H1 (cell line): ENCODE data around the gene NKAIN2. TPM values are rescaled to one million over a fixed set of nuclear protein-coding genes. Genes with fewer than 3 reads are reported as not detected.

Experiments used
- CTCF ChIA-PET: fragments of 300-600 bp; sonication (Branson Sonifier 250); formaldehyde crosslinking; loops from one replicate; lab custom pipeline; 2021; ENCODE audit not compliant: partially characterized antibody; lab: Charles Lee
- POLR2A ChIA-PET: fragments of 300-600 bp; sonication (Branson Sonifier 250); formaldehyde crosslinking; loops from one replicate; lab custom pipeline; 2021; ENCODE audit warnings: inconsistent platforms; ENCODE audit not compliant: partially characterized antibody; lab: Charles Lee
- DNase-seq, 2 experiments: peaks; one replicate each; pipeline versions ENCODE4 v3.0.0 to v3.0.0-alpha.2; 2010 to 2022; ENCODE audit warnings: low spot score in 2 of 2, low read depth in 1 of 2, mixed read lengths in 1 of 2
- FAIRE-seq: peaks from 2 replicates; lab custom pipeline; 2011; peaks lifted over from hg19 to GRCh38; lab: Jason Lieb, UNC
- H2AFZ ChIP-seq: 2 replicates; pipeline ENCODE4 v1.8.1; 2012; ENCODE audit warnings: low read length, inconsistent platforms
- H2AK5ac ChIP-seq: 2 replicates; pipeline ENCODE4 v1.6.1; 2013; ENCODE audit warnings: low read depth, low read length
- H2BK120ac ChIP-seq: replicated peaks from 2 replicates; pipeline ENCODE3; 2013; ENCODE audit warnings: low read depth, low read length, inconsistent platforms
- H2BK12ac ChIP-seq: 2 replicates; pipeline ENCODE4 v1.6.1; 2013; ENCODE audit warnings: low read depth, low read length
- H2BK15ac ChIP-seq: 2 replicates; pipeline ENCODE4 v1.6.1; 2013; ENCODE audit warnings: low read length
- H2BK20ac ChIP-seq: 2 replicates; pipeline ENCODE4 v1.6.1; 2013; ENCODE audit warnings: low read length
- H2BK5ac ChIP-seq: 2 replicates; pipeline ENCODE4 v1.6.1; 2013; ENCODE audit warnings: low read depth, low read length
- H3K14ac ChIP-seq: 2 replicates; pipeline ENCODE4 v1.6.1; 2013; ENCODE audit warnings: inconsistent platforms; ENCODE audit not compliant: insufficient read length
- H3K18ac ChIP-seq: 2 replicates; pipeline ENCODE4 v1.6.1; 2013; ENCODE audit warnings: low read length; ENCODE audit errors: extremely low read depth
- H3K23ac ChIP-seq: 2 replicates; pipeline ENCODE4 v1.6.1; 2013; ENCODE audit warnings: inconsistent platforms; ENCODE audit not compliant: insufficient read length
- H3K23me2 ChIP-seq: 2 replicates; pipeline ENCODE4 v1.6.1; 2013; ENCODE audit warnings: low read depth, low read length
- H3K27ac ChIP-seq: 2 replicates; pipeline ENCODE4 v1.6.1; 2011; ENCODE audit warnings: low read depth, low read length, inconsistent platforms
- H3K27me3 ChIP-seq, 4 experiments: replicated peaks in 1 of 4; 1 replicate in 1 of 4; 2 replicates in 3 of 4; pipeline versions ENCODE4 v1.6.1 to v1.8.1; 2011 to 2013; ENCODE audit warnings: low read length in 3 of 4, mild to moderate bottlenecking in 3 of 4, inconsistent platforms in 2 of 4, mixed read lengths in 2 of 4, moderate library complexity in 1 of 4; ENCODE audit not compliant: control insufficient read depth in 3 of 4, insufficient read depth in 3 of 4; ENCODE audit errors: extremely low read depth in 1 of 4
- H3K36me3 ChIP-seq, 4 experiments: 2 replicates each; pipeline versions ENCODE4 v1.6.1 to v1.8.1; 2011 to 2013; ENCODE audit warnings: mild to moderate bottlenecking in 4 of 4, low read length in 3 of 4, moderate library complexity in 2 of 4, control low read depth in 1 of 4, inconsistent platforms in 1 of 4; ENCODE audit not compliant: insufficient read depth in 4 of 4, control insufficient read depth in 2 of 4
- H3K4ac ChIP-seq: replicated peaks from 2 replicates; pipeline ENCODE3; 2013; ENCODE audit warnings: low read length, low read depth, mixed read lengths, inconsistent platforms; ENCODE audit not compliant: insufficient read length
- H3K4me1 ChIP-seq, 4 experiments: replicated peaks in 1 of 4; 1 replicate in 1 of 4; 2 replicates in 3 of 4; pipeline versions ENCODE4 v1.6.1 to v1.8.1; 2011 to 2013; ENCODE audit warnings: low read length in 3 of 4, inconsistent platforms in 2 of 4, mixed read lengths in 1 of 4; ENCODE audit not compliant: insufficient read depth in 4 of 4, control insufficient read depth in 3 of 4
- H3K4me2 ChIP-seq, 2 experiments: 2 replicates each; pipeline versions ENCODE4 v1.6.1 to v1.8.1; 2011 to 2013; ENCODE audit warnings: low read depth in 2 of 2, low read length in 2 of 2, control low read depth in 1 of 2, inconsistent platforms in 1 of 2, mild to moderate bottlenecking in 1 of 2; ENCODE audit not compliant: insufficient read depth in 1 of 2
- H3K4me3 ChIP-seq, 4 experiments: fragments of 200-600, 300-600 bp in 1 of 4; sonication (generic), shearing (Covaris generic), sonication (Bioruptor Twin) in 1 of 4; 2 replicates each; pipeline versions ENCODE4 v1.5.1 to v1.8.1; 2011 to 2016; ENCODE audit warnings: low read length in 4 of 4, low read depth in 3 of 4, control low read depth in 2 of 4, inconsistent platforms in 2 of 4, mild to moderate bottlenecking in 2 of 4, mixed read lengths in 1 of 4, moderate library complexity in 1 of 4; ENCODE audit not compliant: insufficient read depth in 2 of 4; ENCODE audit errors: extremely low read depth in 1 of 4
- H3K56ac ChIP-seq: replicated peaks from 2 replicates; pipeline ENCODE3; 2013; ENCODE audit warnings: low read depth, mild to moderate bottlenecking, mixed read lengths, low read length, inconsistent platforms; ENCODE audit not compliant: insufficient read length
- H3K79me1 ChIP-seq: 2 replicates; pipeline ENCODE4 v1.6.1; 2013; ENCODE audit warnings: low read depth, low read length, control low read depth
- H3K79me2 ChIP-seq, 2 experiments: 2 replicates each; pipeline versions ENCODE4 v1.6.1 to v1.8.1; 2012 to 2013; ENCODE audit warnings: low read length in 2 of 2, mild to moderate bottlenecking in 2 of 2, inconsistent platforms in 1 of 2; ENCODE audit not compliant: insufficient read depth in 2 of 2, control insufficient read depth in 1 of 2
- H3K9ac ChIP-seq, 4 experiments: replicated peaks in 1 of 4; 1 replicate in 1 of 4; 2 replicates in 3 of 4; pipeline versions ENCODE4 v1.6.1 to v1.8.1; 2011 to 2013; ENCODE audit warnings: low read depth in 3 of 4, low read length in 3 of 4, control low read depth in 2 of 4, mild to moderate bottlenecking in 2 of 4, moderate library complexity in 2 of 4, inconsistent platforms in 1 of 4; ENCODE audit errors: extremely low read depth in 1 of 4
- H3K9me3 ChIP-seq, 2 experiments: 2 replicates each; pipeline versions ENCODE4 v1.6.1 to v1.8.1; 2012 to 2013; ENCODE audit warnings: mild to moderate bottlenecking in 2 of 2, moderate library complexity in 2 of 2, control low read depth in 1 of 2, inconsistent platforms in 1 of 2, low read depth in 1 of 2, low read length in 1 of 2, mixed read lengths in 1 of 2; ENCODE audit not compliant: insufficient read depth in 2 of 2
- H4K20me1 ChIP-seq, 2 experiments: replicated peaks in 1 of 2; 2 replicates each; pipeline versions ENCODE3 to v1.8.1; 2011 to 2013; ENCODE audit warnings: inconsistent platforms in 2 of 2, low read length in 2 of 2, mild to moderate bottlenecking in 1 of 2; ENCODE audit not compliant: insufficient read depth in 2 of 2, control insufficient read depth in 1 of 2
- H4K5ac ChIP-seq: 2 replicates; pipeline ENCODE4 v1.6.1; 2013; ENCODE audit warnings: low read length, low read depth, mixed read lengths, inconsistent platforms; ENCODE audit not compliant: insufficient read length
- H4K8ac ChIP-seq: 2 replicates; pipeline ENCODE4 v1.8.0; 2013; ENCODE audit warnings: mild to moderate bottlenecking, moderate library complexity, low read length, inconsistent platforms; ENCODE audit not compliant: insufficient read depth; ENCODE audit errors: extremely low read depth
- H4K91ac ChIP-seq: replicated peaks from 2 replicates; pipeline ENCODE3; 2013; ENCODE audit warnings: low read length, mixed read lengths, inconsistent platforms; ENCODE audit not compliant: insufficient read length
- ATF2 ChIP-seq: IDR thresholded peaks from 2 replicates; pipeline ENCODE4 v1.6.1; 2012; ENCODE audit warnings: low read length, inconsistent platforms
- CHD2 ChIP-seq: IDR thresholded peaks from 2 replicates; pipeline ENCODE4 v1.6.1; 2012; ENCODE audit warnings: low read length, improper control_type of control experiment
- EZH2 ChIP-seq: fragments of 200-600 bp; sonication (generic); IDR thresholded peaks from 2 replicates; pipeline ENCODE4 v1.7.1; 2012; ENCODE audit warnings: low read depth, mild to moderate bottlenecking, moderate library complexity, low read length, inconsistent platforms; ENCODE audit not compliant: severe bottlenecking
- HDAC2 ChIP-seq, 2 experiments: fragments of 300-600 bp in 1 of 2; sonication (generic) in 1 of 2; IDR thresholded peaks; 2 replicates each; pipeline ENCODE4 v1.6.1; 2011 to 2012; ENCODE audit warnings: low read depth in 2 of 2, low read length in 2 of 2, mild to moderate bottlenecking in 2 of 2, moderate library complexity in 2 of 2, borderline replicate concordance in 1 of 2, inconsistent platforms in 1 of 2
- JUN ChIP-seq: IDR thresholded peaks from 2 replicates; pipeline ENCODE4 v1.6.1; 2011; ENCODE audit warnings: low read depth, mild to moderate bottlenecking, improper control_type of control experiment, low read length
- JUND ChIP-seq: IDR thresholded peaks from 2 replicates; pipeline ENCODE4 v1.6.1; 2011; ENCODE audit warnings: mild to moderate bottlenecking, improper control_type of control experiment, low read length
- KDM1A ChIP-seq: fragments of 200-600, 300-600 bp; sonication (generic); IDR thresholded peaks from 2 replicates; pipeline ENCODE4 v1.7.1; 2016; ENCODE audit warnings: mild to moderate bottlenecking, low read length, borderline replicate concordance
- KDM5A ChIP-seq: fragments of 200-600 bp; IDR thresholded peaks from 2 replicates; pipeline ENCODE4 v1.7.1; 2012; ENCODE audit warnings: mild to moderate bottlenecking, low read length, inconsistent platforms, mixed read lengths
- NRF1 ChIP-seq: IDR thresholded peaks from 2 replicates; pipeline ENCODE4 v1.6.1; 2011; ENCODE audit warnings: mild to moderate bottlenecking, low read depth, low read length, improper control_type of control experiment
- POLR2AphosphoS5 ChIP-seq: IDR thresholded peaks from 2 replicates; pipeline ENCODE4 v1.6.1; 2011; ENCODE audit warnings: low read depth, low read length
- RNF2 ChIP-seq: fragments of 200-900, 300-1000 bp; sonication (generic); IDR thresholded peaks from 2 replicates; pipeline ENCODE4 v1.7.1; 2016; ENCODE audit warnings: borderline replicate concordance, low read depth, mild to moderate bottlenecking, antibody characterized with exemption, low read length; ENCODE audit not compliant: poor library complexity, severe bottlenecking; ENCODE audit errors: missing control alignments
- RXRA ChIP-seq: IDR thresholded peaks from 2 replicates; pipeline ENCODE4 v1.6.1; 2011; ENCODE audit warnings: low read depth, mild to moderate bottlenecking, low read length, moderate library complexity; ENCODE audit not compliant: insufficient read depth
- ZNF274 ChIP-seq: IDR thresholded peaks from 2 replicates; pipeline ENCODE4 v1.7.0; 2012; ENCODE audit warnings: low read length, borderline replicate concordance; ENCODE audit errors: extremely low read depth
- WGBS, 2 experiments: shearing (Covaris generic) in 1 of 2; methylation state at CpG; one replicate each; pipeline versions ENCODE4 v1.1.6 to v1.1.7; 2013 to 2015; ENCODE audit warnings: low lambda C conversion rate in 2 of 2, mixed read lengths in 2 of 2, inconsistent platforms in 1 of 2, low coverage in 1 of 2, missing lambda C conversion rate in 1 of 2; ENCODE audit not compliant: insufficient replicate concordance in 2 of 2, insufficient coverage in 1 of 2, insufficient read length in 1 of 2; ENCODE audit errors: extremely low coverage in 1 of 2, missing lambda C conversion rate in 1 of 2; 5-methylcytosine and 5-hydroxymethylcytosine counted together
- polyA plus RNA-seq, 7 experiments: library from polyadenylated mRNA; depleted of rRNA in 3 of 7; stranded (reverse) in 5 of 7; unstranded in 2 of 7; fragments of >200 nt in 5 of 7; fragments of 200-250 nt in 2 of 7; gene quantifications; 1 replicate in 5 of 7; 2 replicates in 1 of 7; 4 replicates in 1 of 7; pipeline versions ENCODE4 v1.2.1 to v1.2.3, GENCODE V29; 2011 to 2013; ENCODE audit warnings: missing spikeins in 2 of 7, mixed read lengths in 2 of 7
- total RNA-seq: library from RNA; stranded (reverse); fragmentation: NEBNext Ultra II Directional; extraction: Animal tissue kit (Norgen Biotek cat#: 25700); gene quantifications from 2 replicates; pipeline ENCODE4 v1.2.1, GENCODE V29; 2021

Gene NKAIN2
- total and polyA plus RNA-seq, 2 of the 8 experiments (the other 6 are each of a cell fraction or from before 2014, with no cell fraction given), result 0.20 to 0.34 TPM

GRCh38 chr6:124753001-124753400 is 949.3 kb downstream of the NKAIN2 start:
- Histone ChIP-seq H2BK120ac (no peak overlapping the region), H4K5ac (no peak overlapping the region), H3K4me3 (no peak overlapping the region), H3K27me3 (no peaks in the 10 kb centered on the region), H3K4me2 (no peak overlapping the region), H2AK5ac (no peak overlapping the region), H3K4ac (no peak overlapping the region), H3K56ac (no peak overlapping the region), H3K14ac (no peak overlapping the region), H2BK15ac (no peak overlapping the region), H3K4me1 (no peaks in the 10 kb centered on the region), H3K23me2 (no peaks in the 10 kb centered on the region; the same call in 1 of the 2 replicates), H3K79me1 (no peaks in the 10 kb centered on the region), H3K36me3 (no peaks in the 10 kb centered on the region), H3K27ac (no peak overlapping the region), H4K20me1 (no peaks in the 10 kb centered on the region), H4K91ac (no peak overlapping the region), H3K9ac (no peak overlapping the region), H3K18ac (no peak overlapping the region), H3K79me2 (no peaks in the 10 kb centered on the region), H4K8ac (no peak overlapping the region), H2BK5ac (no peak overlapping the region), H3K9me3 (no peaks in the 10 kb centered on the region), H2BK20ac (no peak overlapping the region), H2AFZ (no peak overlapping the region), H3K23ac (no peak overlapping the region), H2BK12ac (no peak overlapping the region)
- FAIRE-seq (no peak), DNase-seq (no peak)
- 94% methylated on average over 1 of the region's 1 CpG; no CpG with 5 or more reads in 1 of the 2 experiments for WGBS, 2 experiments
- POLR2A ChIA-PET, result no interaction called here
- CTCF ChIA-PET, result no interaction called here
- TF ChIP-seq JUN, result no peak
- no peak for TF ChIP-seq CHD2
- TF ChIP-seq RNF2, result no peak
- TF ChIP-seq EZH2, result no peak
- TF ChIP-seq ATF2, result no peak
- no peak for TF ChIP-seq NRF1
- no peak for TF ChIP-seq POLR2AphosphoS5
- TF ChIP-seq ZNF274, result no peak
- TF ChIP-seq KDM1A, result no peak
- TF ChIP-seq KDM5A, result no peak
- TF ChIP-seq HDAC2 (IDR thresholded peaks at IDR 0.05; ENCODE audit: borderline replicate concordance in 1 of 2, low read depth in 2 of 2, low read length in 2 of 2), result no peak
- no peak for TF ChIP-seq JUND
- no peak for TF ChIP-seq RXRA
